Stimulated activated CD4-positive, alpha-beta T cell treated with anti-CD3 and anti-CD28 coated beads, Interleukin-4, amount 100 ng/mL, for 48 hours (primary cell): ENCODE measurements around the gene ENPP3.

Experiments used
- DNase-seq, 2 donors: peaks; one replicate each; pipeline ENCODE4 v3.0.0-alpha.2; 2020; ENCODE audit warnings: low read depth in 2 of 2

Gene ENPP3

GRCh38 chr6:131642987-131643611, 6.0 kb downstream of the ENPP3 start:
- no peak for DNase-seq

GRCh38 chr6:131643855-131644460, 6.9 kb downstream of the ENPP3 start:
- no peak for DNase-seq

GRCh38 chr6:131644921-131645320, 7.8 kb downstream of the ENPP3 start:
- no peak for DNase-seq

- DNase-seq: no peak
Observed at GRCh38 chr6:131645846-131646245, 8.7 kb downstream of the ENPP3 start.

- DNase-seq: no peak
Observed at GRCh38 chr6:131646249-131646670, 9.2 kb downstream of the ENPP3 start.

GRCh38 chr6:131651782-131652181, 14.7 kb downstream of the ENPP3 start:
- no peak for DNase-seq

- no peak for DNase-seq
Observed at GRCh38 chr6:131652472-131652871, 15.4 kb downstream of the ENPP3 start.

- DNase-seq: no peak
Observed at GRCh38 chr6:131654326-131654725, 17.2 kb downstream of the ENPP3 start.

- no peak for DNase-seq
Observed at GRCh38 chr6:131655387-131655786, 18.3 kb downstream of the ENPP3 start.

GRCh38 chr6:131655951-131656350, 18.8 kb downstream of the ENPP3 start:
- no peak for DNase-seq

GRCh38 chr6:131656667-131657066, 19.6 kb downstream of the ENPP3 start:
- no peak for DNase-seq

- DNase-seq: no peak
Observed at GRCh38 chr6:131657222-131657621, 20.1 kb downstream of the ENPP3 start.

GRCh38 chr6:131657630-131658111, 20.6 kb downstream of the ENPP3 start:
- no peak for DNase-seq

- DNase-seq: no peak
Observed at GRCh38 chr6:131658287-131658686, 21.2 kb downstream of the ENPP3 start.

- DNase-seq: no peak
Observed at GRCh38 chr6:131660195-131660594, 23.1 kb downstream of the ENPP3 start.

- no peak for DNase-seq
Observed at GRCh38 chr6:131663578-131664165, 26.6 kb downstream of the ENPP3 start.

GRCh38 chr6:131669891-131670290, 32.8 kb downstream of the ENPP3 start:
- DNase-seq: no peak

- DNase-seq: no peak
Observed at GRCh38 chr6:131673184-131673583, 36.1 kb downstream of the ENPP3 start.

- DNase-seq: no peak
Observed at GRCh38 chr6:131678442-131678841, 41.3 kb downstream of the ENPP3 start.

- no peak for DNase-seq
Observed at GRCh38 chr6:131680868-131681267, 43.8 kb downstream of the ENPP3 start.

- DNase-seq: no peak
Observed at GRCh38 chr6:131681585-131681984, 44.5 kb downstream of the ENPP3 start.

GRCh38 chr6:131682442-131682841, 45.3 kb downstream of the ENPP3 start:
- DNase-seq: no peak

GRCh38 chr6:131683479-131683878, 46.4 kb downstream of the ENPP3 start:
- no peak for DNase-seq
